Measurements from ENCODE around the gene FLT3LG. TPM values are rescaled to one million over a fixed set of nuclear protein-coding genes. Genes with fewer than 3 reads are reported as not detected.

FLT3LG gene
- total RNA-seq, 1 donor from 2014 or later: 1.2 TPM

DNA sequence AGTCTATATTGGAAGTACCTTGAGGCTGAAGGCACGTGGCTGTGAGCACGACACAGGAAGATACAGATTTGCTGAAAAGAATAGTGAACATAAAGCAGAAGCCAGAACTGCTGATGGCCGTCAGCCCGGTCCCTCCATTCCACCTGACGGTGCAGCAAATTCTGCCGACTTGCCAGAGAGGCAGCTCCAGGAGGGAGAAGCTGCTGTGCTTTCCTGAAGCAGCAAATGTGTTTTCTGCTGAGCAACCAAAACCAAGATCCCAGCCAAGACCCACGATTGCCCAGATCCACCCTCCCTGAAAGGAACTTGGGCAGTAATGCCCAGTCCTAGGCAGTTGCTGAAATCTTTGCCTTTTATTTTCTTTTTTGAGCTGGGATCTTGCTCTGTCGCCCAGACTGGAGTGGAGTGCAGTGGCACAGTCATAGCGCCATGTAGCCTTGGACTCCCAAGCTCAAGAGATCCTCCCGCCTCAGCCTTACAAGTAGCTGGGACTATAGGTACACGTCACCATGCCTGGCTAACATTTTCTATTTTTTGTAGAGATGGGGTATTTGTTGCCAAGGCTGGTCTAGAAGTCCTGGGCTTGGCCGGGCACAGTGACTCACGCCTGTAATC is 46.8 kb downstream of the FLT3LG start:
- no peak for DNase-seq

GRCh38 chr19:49524812-49525455 is 50.9 kb downstream of the FLT3LG start:
- DNase-seq: no peak

GRCh38 chr19:49528211-49528771 is 54.3 kb downstream of the FLT3LG start:
- DNase-seq: no peak

- DNase-seq: no peak
Measured at GRCh38 chr19:49530708-49531107, 56.7 kb downstream of the FLT3LG start.

DNA sequence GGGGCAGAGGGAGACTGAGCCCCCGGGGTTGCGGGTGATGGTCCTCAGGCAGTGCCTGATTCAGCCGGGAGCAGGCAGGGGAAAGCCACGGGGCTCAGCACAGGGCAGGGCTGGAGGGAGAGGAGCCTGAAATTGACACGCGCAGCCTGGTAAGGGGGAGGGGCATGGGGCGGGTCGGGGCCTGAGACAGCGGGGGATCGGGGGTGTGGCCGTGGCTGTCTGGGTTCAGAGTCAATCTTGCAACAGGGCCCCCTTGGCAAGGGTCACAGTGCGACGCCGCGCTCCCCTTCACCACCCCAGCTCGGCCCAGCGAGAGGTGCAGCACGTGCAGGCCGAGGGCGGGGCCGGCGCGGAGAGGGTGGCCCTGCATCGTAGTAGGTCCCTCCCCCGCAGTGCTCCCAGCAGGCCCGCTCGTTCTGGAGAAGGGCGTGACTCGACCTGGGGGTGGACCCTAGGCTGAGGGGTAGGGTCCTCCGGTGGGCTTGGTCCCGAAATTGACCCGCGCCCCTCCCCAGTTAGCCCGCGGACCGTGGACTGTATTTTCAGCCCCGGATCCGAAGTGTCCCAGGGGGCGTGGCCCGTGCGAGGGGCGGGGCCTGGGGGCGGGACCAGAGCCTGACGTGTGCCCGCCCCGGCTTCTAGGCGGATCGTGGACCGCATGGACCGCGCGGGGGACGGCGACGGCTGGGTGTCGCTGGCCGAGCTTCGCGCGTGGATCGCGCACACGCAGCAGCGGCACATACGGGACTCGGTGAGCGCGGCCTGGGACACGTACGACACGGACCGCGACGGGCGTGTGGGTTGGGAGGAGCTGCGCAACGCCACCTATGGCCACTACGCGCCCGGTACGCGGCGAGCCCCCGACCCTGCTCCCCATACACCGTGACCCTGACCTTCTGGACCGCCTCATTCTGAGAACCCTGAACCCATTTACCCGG is 59.8 kb downstream of the FLT3LG start:
- DNase-seq: peak; percentile 69

GRCh38 chr19:49534632-49535385 is 60.8 kb downstream of the FLT3LG start:
- DNase-seq: no peak

Other genes starting within 250 kb of the FLT3LG start
- gene SLC6A16, start 149.0 kb upstream of the FLT3LG start, total RNA-seq: 0.28 and 1.0 TPM in 2 replicates
- gene CD37, start 138.8 kb upstream of the FLT3LG start, total RNA-seq: not detected in 2 replicates
- gene TEAD2, start 111.8 kb upstream of the FLT3LG start, total RNA-seq: 74.7 and 101 TPM in 2 replicates
- 0.33 TPM in 1 of 2 replicates, not detected in the other for gene DKKL1, start 110.3 kb upstream of the FLT3LG start, total RNA-seq
- not detected in 2 replicates for gene KASH5, start 86.0 kb upstream of the FLT3LG start, total RNA-seq
- not detected in 2 replicates for gene PTH2, start 50.8 kb upstream of the FLT3LG start, total RNA-seq
- not detected in 2 replicates for gene GFY, start 48.8 kb upstream of the FLT3LG start, total RNA-seq
- gene SLC17A7, start 32.7 kb upstream of the FLT3LG start, total RNA-seq: 0.17 and 0.42 TPM in 2 replicates
- gene PIH1D1, start 22.4 kb upstream of the FLT3LG start, total RNA-seq: 143 and 169 TPM in 2 replicates
- 55.3 and 82.5 TPM in 2 replicates for gene ALDH16A1, start 21.0 kb upstream of the FLT3LG start, total RNA-seq
- gene RPL13A, start 13.4 kb downstream of the FLT3LG start, total RNA-seq: 2,583 and 3,504 TPM in 2 replicates
- 2,205 and 5,498 TPM in 2 replicates for gene RPS11, start 22.2 kb downstream of the FLT3LG start, total RNA-seq
- gene FCGRT, start 38.4 kb downstream of the FLT3LG start, total RNA-seq: 77.9 and 241 TPM in 2 replicates
- 6.7 and 24.8 TPM in 2 replicates for gene RCN3, start 53.8 kb downstream of the FLT3LG start, total RNA-seq
- 90.4 and 98.7 TPM in 2 replicates for gene NOSIP, start 106.3 kb downstream of the FLT3LG start, total RNA-seq
- gene PRRG2, start 107.1 kb downstream of the FLT3LG start, total RNA-seq: 6.1 and 7.5 TPM in 2 replicates
- 2.4 and 4.8 TPM in 2 replicates for gene PRR12, start 117.0 kb downstream of the FLT3LG start, total RNA-seq
- 24.3 and 28.6 TPM in 2 replicates for gene RRAS, start 165.9 kb downstream of the FLT3LG start, total RNA-seq
- gene SCAF1, start 168.0 kb downstream of the FLT3LG start, total RNA-seq: 11.9 and 26.5 TPM in 2 replicates
- 47.3 and 79.9 TPM in 2 replicates for gene IRF3, start 191.6 kb downstream of the FLT3LG start, total RNA-seq
- 3.1 and 9.2 TPM in 2 replicates for gene BCL2L12, start 191.7 kb downstream of the FLT3LG start, total RNA-seq
- gene PRMT1, start 203.1 kb downstream of the FLT3LG start, total RNA-seq: 282 and 338 TPM in 2 replicates
- gene ADM5, start 215.4 kb downstream of the FLT3LG start, total RNA-seq: 0.70 and 1.5 TPM in 2 replicates
- 19.1 and 19.5 TPM in 2 replicates for gene CPT1C, start 216.9 kb downstream of the FLT3LG start, total RNA-seq

Data from dermis blood vessel endothelial cell (primary cell).